A549 (cell line): Measurements from ENCODE around the gene AHCYL2. TPM values are rescaled to one million over a fixed set of nuclear protein-coding genes. Genes with fewer than 3 reads are reported as not detected.
"Not testable (repeated sequence)": the region's sequence is repeated elsewhere in the genome, so short reads cannot be mapped to it uniquely, and the experiment has no call there.

Experiments used
- ATAC-seq, 2 experiments: fragments of 200-7000 bp in 1 of 2; fragments of >200 bp in 1 of 2; cut with Nextera tagmentation in 1 of 2; cut with Tn5 transposase in 1 of 2; 3 replicates each; pipeline versions ENCODE4 v1.8.0 to v1.9.1; 2018 to 2020; ENCODE audit warnings: mild to moderate bottlenecking in 1 of 2, moderate library complexity in 1 of 2
- CTCF ChIA-PET: fragments of 300-600 bp; sonication (Branson Sonifier 250); formaldehyde crosslinking; extraction: SDS; loops from one replicate; lab custom pipeline; 2021; ENCODE audit warnings: antibody characterized with exemption, inconsistent platforms; lab: Yijun Ruan, JAX
- POLR2A ChIA-PET: fragments of 350-600 bp; formaldehyde crosslinking; extraction: SDS; loops from one replicate; lab custom pipeline; 2021; ENCODE audit warnings: antibody characterized with exemption, inconsistent platforms; lab: Yijun Ruan, JAX
- DNase-seq, 2 experiments: peaks; one replicate each; pipeline versions ENCODE4 v3.0.0 to v3.0.0-alpha.2; 2011 to 2016; ENCODE audit warnings: low read depth in 1 of 2, low spot score in 1 of 2
- FAIRE-seq: peaks from 2 replicates; lab custom pipeline; 2011; peaks lifted over from hg19 to GRCh38; lab: Jason Lieb, UNC
- H3K27ac ChIP-seq, 2 experiments: fragments of >200 bp; sonication (Bioruptor Twin); formaldehyde crosslinking; 3 replicates each; pipeline ENCODE4 v1.5.1; 2016 to 2017
- H3K4me1 ChIP-seq: fragments of >200 bp; sonication (Bioruptor Twin); formaldehyde crosslinking; 3 replicates; pipeline ENCODE4 v1.6.1; 2016
- H3K4me2 ChIP-seq: fragments of >200 bp; sonication (Bioruptor Twin); formaldehyde crosslinking; 3 replicates; pipeline ENCODE4 v1.6.1; 2016
- H3K4me3 ChIP-seq: fragments of >200 bp; sonication (Bioruptor Twin); formaldehyde crosslinking; 3 replicates; pipeline ENCODE4 v1.5.1; 2016
- H3K9me3 ChIP-seq: fragments of >200 bp; sonication (Bioruptor Twin); formaldehyde crosslinking; 3 replicates; pipeline ENCODE4 v1.6.1; 2016
- CBX8 ChIP-seq: fragments of 200-600 bp; sonication (generic); IDR thresholded peaks from 2 replicates; pipeline ENCODE4 v1.6.1; 2016
- CEBPB ChIP-seq, 2 experiments: fragments of >200 bp in 1 of 2; sonication (Bioruptor Twin) in 1 of 2; formaldehyde crosslinking in 1 of 2; IDR thresholded peaks; 2 replicates each; pipeline ENCODE4 v1.6.1; 2012 to 2016
- EHF ChIP-seq: fragments of 250-450 bp; sonication (Bioruptor Pico); IDR thresholded peaks from 2 replicates; pipeline ENCODE4 v1.5.0; 2020; ENCODE audit warnings: mild to moderate bottlenecking
- EP300 ChIP-seq, 2 experiments: fragments of >200 bp; sonication (Bioruptor Twin); formaldehyde crosslinking; IDR thresholded peaks; 2 replicates in 1 of 2; 3 replicates in 1 of 2; pipeline ENCODE4 v1.6.1; 2016 to 2017
- FOSL2 ChIP-seq, 2 experiments: fragments of 450-650 bp in 1 of 2; fragments of >200 bp in 1 of 2; sonication (Bioruptor Twin) in 1 of 2; formaldehyde crosslinking; IDR thresholded peaks; 2 replicates each; pipeline versions ENCODE4 v1.5.0 to v1.6.1; 2016 to 2020; ENCODE audit warnings: mild to moderate bottlenecking in 1 of 2, moderate library complexity in 1 of 2
- HOXA7 ChIP-seq: fragments of 250-450 bp; sonication (Bioruptor Pico); IDR thresholded peaks from 2 replicates; pipeline ENCODE4 v1.5.0; 2020; ENCODE audit warnings: mild to moderate bottlenecking, moderate library complexity
- JUN ChIP-seq, 2 experiments: fragments of >200 bp; sonication (Bioruptor Twin); formaldehyde crosslinking; IDR thresholded peaks; 2 replicates in 1 of 2; 3 replicates in 1 of 2; pipeline ENCODE4 v1.6.1; 2016 to 2017
- KDM1A ChIP-seq: fragments of 200-600 bp; sonication (generic); IDR thresholded peaks from 2 replicates; pipeline ENCODE4 v1.6.1; 2016; ENCODE audit warnings: low read depth, mild to moderate bottlenecking
- KDM5A ChIP-seq: fragments of 200-600 bp; sonication (generic); IDR thresholded peaks from 2 replicates; pipeline ENCODE4 v1.6.1; 2016; ENCODE audit warnings: antibody characterized with exemption, mild to moderate bottlenecking
- MAFK ChIP-seq: fragments of 450-650 bp; IDR thresholded peaks from 2 replicates; pipeline ENCODE4 v1.6.1; 2014; ENCODE audit not compliant: partially characterized antibody
- PHF8 ChIP-seq: fragments of 200-600 bp; sonication (generic); IDR thresholded peaks from 2 replicates; pipeline ENCODE4 v1.6.1; 2016; ENCODE audit warnings: low read depth, mild to moderate bottlenecking, antibody characterized with exemption, moderate library complexity, borderline replicate concordance
- POLR2A ChIP-seq: IDR thresholded peaks from 2 replicates; pipeline ENCODE4 v1.6.1; 2012; ENCODE audit warnings: mild to moderate bottlenecking, low read length
- RARB ChIP-seq: fragments of 250-450 bp; sonication (Bioruptor Pico); IDR thresholded peaks from 2 replicates; pipeline ENCODE4 v1.8.0; 2021; ENCODE audit warnings: mild to moderate bottlenecking, moderate library complexity
- TFCP2L1 ChIP-seq: fragments of 250-450 bp; sonication (Bioruptor Pico); IDR thresholded peaks from 2 replicates; pipeline ENCODE4 v1.5.0; 2021; ENCODE audit warnings: mild to moderate bottlenecking
- ZFP36 ChIP-seq: fragments of 450-650 bp; IDR thresholded peaks from 2 replicates; pipeline ENCODE4 v1.6.1; 2014; ENCODE audit warnings: borderline replicate concordance; ENCODE audit not compliant: partially characterized antibody
- WGBS: methylation state at CpG from one replicate; pipeline ENCODE4 v1.1.6; 2017; ENCODE audit errors: missing lambda C conversion rate; 5-methylcytosine and 5-hydroxymethylcytosine counted together
- polyA plus RNA-seq, 4 experiments: library from polyadenylated mRNA; depleted of rRNA in 3 of 4; stranded (reverse); fragments of >200 nt; fragmentation: RNase III in 1 of 4; extraction: RNeasy Plus Mini Kit Qiagen cat#74134 plus additional on column Dnase treatment in 1 of 4; gene quantifications; 2 replicates in 3 of 4; 3 replicates in 1 of 4; pipeline ENCODE4 v1.2.3, GENCODE V29; 2011 to 2017
- TF ChIP-seq, protein P1 (sequence below): IDR thresholded peaks from 2 replicates; pipeline ENCODE4 v1.6.1; 2012

The AHCYL2 gene
- polyA plus RNA-seq, 2 of the 4 experiments (the other 2 are of a cell fraction) = 10.8 to 25.9 TPM

DNA sequence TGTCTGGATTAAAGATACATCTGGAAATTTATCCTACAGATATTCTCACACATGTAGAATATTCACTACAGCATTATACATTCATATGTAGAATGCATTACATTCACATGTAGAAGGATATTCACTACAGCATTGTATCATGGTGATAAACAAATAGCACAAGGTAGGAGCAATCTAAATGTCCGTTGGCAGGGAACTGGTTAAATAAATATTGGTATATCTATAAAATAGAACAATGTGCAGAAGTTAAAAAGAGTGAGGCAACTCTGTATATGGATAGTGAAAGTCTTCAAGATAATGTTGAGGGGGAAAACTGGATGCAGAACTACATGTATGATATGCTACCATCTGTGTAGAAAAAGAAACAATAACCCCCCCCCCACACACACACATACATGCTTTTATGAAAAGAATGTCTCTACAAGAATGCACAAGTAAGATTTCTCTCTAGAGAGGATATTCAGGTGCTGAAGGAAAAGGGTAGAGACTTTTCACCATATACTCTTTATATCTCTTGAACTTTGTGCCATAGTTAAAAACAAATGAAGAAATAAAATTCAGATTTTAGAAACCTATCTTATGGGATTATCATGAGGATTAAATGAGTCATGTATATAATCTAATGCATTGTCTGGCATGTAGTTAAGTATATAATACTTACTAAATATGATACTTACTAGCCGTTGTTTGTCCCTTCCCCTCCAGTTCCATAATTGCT is 123.4 kb downstream of the AHCYL2 start (continued):
- no peak for TF ChIP-seq PHF8
- no peak for TF ChIP-seq CEBPB (IDR thresholded peaks at IDR 0.05)
- TF ChIP-seq EHF (CRISPR knock-in tag) = no peak
- no peak for TF ChIP-seq FOSL2 (IDR thresholded peaks at IDR 0.05)
- TF ChIP-seq FOSL2 (CRISPR knock-in tag; IDR thresholded peaks at IDR 0.05) = no peak

DNA sequence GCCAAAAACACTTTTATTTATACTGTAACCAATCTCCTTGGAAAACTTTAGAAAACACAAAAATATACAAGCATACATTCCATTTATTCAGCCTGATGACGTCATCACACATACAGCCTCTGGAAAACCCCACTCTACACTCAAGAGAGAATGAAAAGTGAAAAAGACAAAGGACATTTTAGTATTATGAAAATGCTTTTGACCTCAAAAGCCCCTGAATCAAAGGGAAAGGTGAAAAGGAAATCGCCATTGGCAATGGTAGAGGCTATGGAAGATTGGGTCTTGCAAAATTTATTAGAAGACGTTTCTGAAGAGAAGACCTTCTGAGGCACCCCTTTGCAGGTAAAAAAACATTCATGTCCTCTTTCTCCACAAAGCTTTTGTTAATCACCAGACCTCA is 126.5 kb downstream of the AHCYL2 start:
- no peak overlapping the region for H3K4me3 ChIP-seq
- 83% methylated on average over 3 of the region's 3 CpGs for WGBS
- no peak overlapping the region for H3K4me2 ChIP-seq
- POLR2A ChIA-PET = no interaction called here
- DNase-seq (no peak), FAIRE-seq (no peak), ATAC-seq (no peak)
- TF ChIP-seq FOSL2 (IDR thresholded peaks at IDR 0.05) (no peak), FOSL2 (CRISPR knock-in tag; IDR thresholded peaks at IDR 0.05) (peak; percentile 39; the same call in 1 of the 2 replicates), KDM1A (no peak)
- no peaks in the 10 kb centered on the region for H3K9me3 ChIP-seq
- CTCF ChIA-PET = no interaction called here
- no peak overlapping the region for H3K27ac ChIP-seq
- H3K4me1 ChIP-seq = no peaks in the 10 kb centered on the region

DNA sequence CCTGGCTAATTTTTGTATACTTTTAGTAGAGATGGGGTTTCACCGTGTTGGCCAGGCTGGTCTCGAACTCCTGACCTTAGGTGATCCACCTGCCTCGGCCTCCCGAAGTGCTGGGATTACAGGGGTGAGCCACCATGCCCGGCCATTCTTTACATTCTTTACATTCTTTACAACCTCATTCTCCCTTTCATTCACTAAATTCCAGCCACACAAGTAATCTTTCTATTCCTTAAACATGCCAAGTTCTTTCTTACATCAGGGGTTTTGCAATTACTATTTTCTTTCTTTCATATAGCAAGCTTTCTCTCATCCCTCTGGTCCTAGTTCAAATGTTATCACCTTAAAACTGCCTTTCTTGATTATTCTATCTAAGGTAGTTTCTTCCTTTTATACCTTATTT is 128.3 kb downstream of the AHCYL2 start:
- CTCF ChIA-PET = interaction anchor here (1.0 to 3.9 kb wide), 5 partner anchors 10 to 135 kb away, joined by 3 to 22 read pairs (median 7); no protein-coding TSS in a partner anchor
- H3K27ac ChIP-seq, H3K9me3 ChIP-seq, H3K4me3 ChIP-seq, ATAC-seq, FAIRE-seq, DNase-seq, H3K4me2 ChIP-seq, H3K4me1 ChIP-seq, POLR2A ChIA-PET: not testable (repeated sequence)
- WGBS = 58% methylated on average over 5 of the region's 5 CpGs

DNA sequence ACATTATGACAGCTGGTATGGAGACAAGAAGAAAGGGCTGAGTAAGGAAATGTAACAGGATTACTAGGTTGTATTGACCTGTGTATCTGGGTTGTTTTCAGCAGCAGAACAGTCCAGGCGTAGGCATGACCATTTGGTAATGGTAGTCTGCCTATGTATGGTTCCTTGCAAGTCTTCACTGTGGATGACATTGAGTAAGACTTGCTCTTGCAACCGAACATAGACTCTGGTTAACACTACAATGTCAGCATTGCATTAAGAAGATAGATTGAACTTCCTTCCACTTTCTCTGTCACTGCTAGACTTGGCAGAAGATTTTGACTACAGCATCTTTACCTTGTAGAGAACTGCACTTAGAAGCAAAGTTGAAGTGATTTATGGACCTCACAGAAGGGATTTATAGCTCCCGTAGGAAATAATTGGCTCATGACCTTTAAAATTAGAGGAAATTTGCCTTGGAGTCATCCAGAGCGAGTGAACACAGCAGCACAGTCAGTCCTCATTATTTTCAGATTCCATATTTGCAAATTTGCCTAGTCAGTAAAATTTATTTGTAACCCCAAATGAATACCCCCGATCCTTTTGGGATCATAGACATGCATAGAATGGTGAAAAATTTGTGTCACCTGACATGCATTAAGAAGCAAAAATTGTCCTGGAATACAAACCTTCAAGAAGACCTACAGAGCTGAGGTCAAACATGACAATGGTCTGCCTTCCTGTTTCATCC is 129.8 kb downstream of the AHCYL2 start:
- CTCF ChIA-PET = interaction anchor here (1.0 to 3.9 kb wide), 5 partner anchors 13 to 117 kb away, joined by 3 to 22 read pairs (median 4); no protein-coding TSS in a partner anchor
- DNase-seq (no peak), FAIRE-seq (no peak), ATAC-seq (no peak)
- no peaks in the 10 kb centered on the region for H3K9me3 ChIP-seq
- no peak overlapping the region for H3K27ac ChIP-seq
- no peaks in the 10 kb centered on the region for H3K4me1 ChIP-seq
- no peak overlapping the region for H3K4me3 ChIP-seq
- POLR2A ChIA-PET = no interaction called here
- TF ChIP-seq HOXA7 (CRISPR knock-in tag) (no peak), MAFK (peak; percentile 76), TFCP2L1 (no peak), RARB (CRISPR knock-in tag) (no peak), CBX8 (no peak)
- TF ChIP-seq, protein P1, sequence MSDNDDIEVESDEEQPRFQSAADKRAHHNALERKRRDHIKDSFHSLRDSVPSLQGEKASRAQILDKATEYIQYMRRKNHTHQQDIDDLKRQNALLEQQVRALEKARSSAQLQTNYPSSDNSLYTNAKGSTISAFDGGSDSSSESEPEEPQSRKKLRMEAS = no peak
- 77% methylated on average over 5 of the region's 5 CpGs for WGBS
- no peak overlapping the region for H3K4me2 ChIP-seq

DNA sequence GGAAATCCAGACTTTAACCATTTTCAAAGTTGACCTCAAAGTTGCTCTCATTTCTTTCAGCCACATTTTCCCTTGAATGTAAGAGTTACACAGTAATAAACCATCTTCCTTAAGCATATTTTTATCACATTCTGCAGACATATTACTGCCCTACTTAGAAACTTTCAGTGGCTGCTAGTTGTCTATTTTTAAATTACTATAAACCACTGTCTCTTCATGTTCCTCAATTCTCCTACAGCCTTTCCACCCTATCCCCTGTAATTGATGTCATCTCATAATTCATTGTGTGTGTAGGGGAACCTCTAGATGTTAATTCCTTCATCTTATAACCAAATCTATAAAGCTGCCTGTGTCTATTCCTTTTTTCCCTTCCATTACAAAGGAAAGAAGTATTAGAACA is 131.3 kb downstream of the AHCYL2 start:
- POLR2A ChIA-PET = no interaction called here
- no peaks in the 10 kb centered on the region for H3K9me3 ChIP-seq
- DNase-seq (no peak), FAIRE-seq (no peak)
- H3K4me1 ChIP-seq = no peaks in the 10 kb centered on the region
- H3K4me2 ChIP-seq = no peak overlapping the region
- H3K4me3 ChIP-seq = no peak overlapping the region
- TF ChIP-seq KDM5A = no peak
- no peak for TF ChIP-seq POLR2A
- no peak for TF ChIP-seq TFCP2L1
- no peak for TF ChIP-seq ZFP36
- TF ChIP-seq EP300 (IDR thresholded peaks at IDR 0.05) = no peak
- no peak for TF ChIP-seq JUN (IDR thresholded peaks at IDR 0.05)
- no peak for TF ChIP-seq HOXA7 (CRISPR knock-in tag)
- no peak for TF ChIP-seq FOSL2 (IDR thresholded peaks at IDR 0.05)
- no peak for TF ChIP-seq FOSL2 (CRISPR knock-in tag; IDR thresholded peaks at IDR 0.05)
- TF ChIP-seq, all 56 proteins: peak for 0
- no peak for ATAC-seq
- CTCF ChIA-PET = interaction anchor here (0.6 to 1.1 kb wide), 2 partner anchors 11 to 212 kb away, joined by 4 read pairs; no protein-coding TSS in a partner anchor
- H3K27ac ChIP-seq = no peak overlapping the region
